NCI-H82 treated with DMSO at 0.1 percent for 48 hours (cell line): ENCODE data around the gene SCLT1.
"Not testable (repeated sequence)": the region's sequence is repeated elsewhere in the genome, so short reads cannot be mapped to it uniquely, and the experiment has no call there.

Experiments used
- DNase-seq: peaks from one replicate; lab custom pipeline; 2025; ENCODE audit not compliant: unreplicated experiment; lab: John Stamatoyannopoulos, UW

Gene SCLT1

DNA sequence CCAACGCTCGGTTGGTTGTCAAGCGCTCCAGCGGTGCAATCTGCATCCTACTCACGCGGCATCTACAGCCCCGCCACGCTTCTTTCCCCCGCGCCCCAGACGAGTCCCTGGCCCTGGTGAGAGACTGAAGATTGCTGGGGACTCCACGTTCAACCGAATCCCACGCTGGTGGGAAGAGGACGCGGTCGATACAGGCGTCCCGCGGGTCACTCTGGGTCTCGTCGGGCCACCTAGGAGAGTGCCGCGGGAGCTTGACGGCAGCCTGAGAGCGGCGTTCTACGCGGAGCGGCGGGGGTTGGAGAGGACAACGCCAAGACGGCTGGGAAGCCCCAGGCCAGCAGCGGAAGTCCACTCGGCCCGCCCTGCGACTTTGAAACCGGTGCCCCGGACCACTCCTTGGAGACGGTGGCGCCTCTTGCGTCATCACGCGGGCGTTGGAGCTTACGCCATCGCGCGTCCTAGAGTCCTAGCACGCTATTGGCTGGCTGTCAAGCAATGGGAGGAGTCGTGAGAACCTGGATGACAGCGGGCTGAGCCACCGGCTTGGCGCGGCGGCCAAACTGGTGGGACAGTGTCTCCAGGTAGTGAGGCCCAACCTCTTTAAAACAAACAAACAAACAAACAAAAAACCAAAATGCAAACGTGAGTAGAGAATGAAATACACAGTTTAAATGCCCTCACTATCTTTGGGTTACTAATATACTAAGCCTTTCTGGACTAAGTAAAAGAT lies at the start of gene SCLT1:
Gene SCLT1, minus strand, starts transcription at position 349 of the 730 bp plus-strand sequence. CDS start 436 bp downstream, outside the sequence.
- DNase-seq, result peak; percentile 77

DNA sequence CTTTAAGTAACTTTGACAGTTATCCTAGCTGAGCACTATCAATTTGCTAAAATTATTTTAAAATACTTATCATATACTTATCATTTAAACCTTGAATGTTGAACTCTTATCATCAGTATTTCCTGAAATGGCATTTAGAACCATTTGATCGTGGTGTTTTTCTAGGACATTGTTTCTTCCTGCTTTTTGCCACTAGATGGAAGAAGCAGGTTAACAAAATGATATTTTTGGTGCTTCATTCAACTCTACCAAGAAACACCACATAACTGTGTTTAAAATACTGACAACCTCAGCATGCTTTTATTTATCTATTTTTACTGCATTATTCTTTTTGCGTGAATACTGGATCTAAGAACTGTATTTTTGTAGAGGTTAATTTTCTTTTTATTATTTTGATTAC lies 47.2 kb upstream of the SCLT1 start:
- DNase-seq, result no peak

- no peak for DNase-seq
These were observed 45.6 kb upstream of the SCLT1 start for GRCh38 chr4:129138810-129139496.

DNA sequence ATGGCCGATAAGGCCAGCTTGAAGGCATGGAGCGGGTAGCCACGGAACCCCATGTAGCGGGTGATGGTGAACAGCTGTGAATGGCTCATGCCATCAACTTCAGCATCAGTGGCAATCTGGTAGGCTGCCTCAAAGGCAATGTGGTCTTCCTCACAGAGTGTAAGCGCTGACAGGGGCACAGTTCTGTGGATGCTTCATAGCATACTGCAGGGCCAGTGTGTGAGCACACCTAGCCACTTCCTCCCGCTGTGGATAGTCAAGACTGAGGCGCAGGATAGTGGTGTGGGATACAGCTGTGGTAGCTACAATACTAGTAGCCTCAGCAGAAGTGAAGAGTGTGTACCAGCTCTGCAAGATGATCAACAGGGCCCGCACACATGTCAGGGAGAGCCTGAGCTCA lies 43.1 kb upstream of the SCLT1 start:
- no peak for DNase-seq

- DNase-seq, result no peak
These were observed 38.0 kb upstream of the SCLT1 start for GRCh38 chr4:129131343-129131742.

DNA sequence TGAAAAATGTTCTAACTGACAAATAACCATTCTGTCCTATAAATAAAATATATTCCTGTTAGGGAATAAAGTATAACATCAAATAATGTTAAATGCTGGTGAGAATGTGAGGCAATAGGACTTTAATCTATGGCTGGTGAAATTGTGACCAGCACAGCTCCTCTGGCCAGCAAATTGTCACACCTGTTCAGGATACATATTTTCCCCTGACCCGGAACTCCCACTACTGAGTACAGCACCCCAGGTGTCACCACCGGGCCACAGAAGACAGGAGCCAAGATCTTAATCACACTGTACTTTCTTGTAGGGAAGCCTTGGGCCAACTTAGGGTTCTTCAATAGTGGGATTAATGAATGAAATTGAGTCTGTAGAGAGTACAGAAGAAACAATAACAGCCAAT lies 35.8 kb upstream of the SCLT1 start:
- no peak for DNase-seq

DNA sequence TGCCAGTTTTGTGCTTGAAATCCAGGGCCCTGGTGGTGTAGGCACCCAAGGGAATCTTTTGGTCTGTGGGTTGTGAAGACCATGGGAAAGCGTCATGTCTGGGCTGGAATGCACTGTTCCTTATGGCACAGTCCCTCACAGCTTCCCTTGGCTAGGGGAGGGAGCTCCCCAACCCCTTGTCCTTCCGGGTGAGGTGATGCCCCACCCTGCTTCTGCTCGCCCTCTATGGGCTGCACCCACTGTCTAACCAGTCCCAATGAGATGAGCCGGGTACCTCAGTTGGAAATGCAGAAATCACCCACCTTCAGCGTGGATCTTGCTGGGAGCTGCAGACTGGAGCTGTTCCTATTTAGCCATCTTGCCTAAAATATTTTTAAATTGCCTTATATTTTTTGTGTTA lies 33.3 kb upstream of the SCLT1 start:
- DNase-seq, result not testable (repeated sequence)

DNA sequence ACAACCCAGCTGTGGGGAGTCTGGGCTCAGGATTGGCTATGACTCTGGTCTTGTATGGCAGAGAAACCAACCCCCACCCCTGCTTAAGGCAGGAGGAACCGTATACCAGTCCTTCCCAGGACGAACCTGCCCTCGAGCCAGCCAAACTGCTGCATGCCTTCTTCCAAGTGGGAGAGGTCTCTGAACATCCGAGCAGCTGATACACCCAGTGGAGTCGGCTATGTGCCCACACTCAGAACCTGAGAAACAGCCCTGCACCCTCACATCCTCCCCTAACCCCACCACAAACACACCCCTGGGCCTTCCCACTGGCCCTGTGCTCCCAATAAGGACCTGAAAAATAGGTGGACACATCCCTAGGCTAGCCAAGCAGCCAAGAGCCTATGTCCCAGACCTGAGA lies 24.4 kb upstream of the SCLT1 start:
- no peak for DNase-seq

- no peak for DNase-seq
These were observed 20.6 kb upstream of the SCLT1 start for GRCh38 chr4:129113919-129114318.

DNA sequence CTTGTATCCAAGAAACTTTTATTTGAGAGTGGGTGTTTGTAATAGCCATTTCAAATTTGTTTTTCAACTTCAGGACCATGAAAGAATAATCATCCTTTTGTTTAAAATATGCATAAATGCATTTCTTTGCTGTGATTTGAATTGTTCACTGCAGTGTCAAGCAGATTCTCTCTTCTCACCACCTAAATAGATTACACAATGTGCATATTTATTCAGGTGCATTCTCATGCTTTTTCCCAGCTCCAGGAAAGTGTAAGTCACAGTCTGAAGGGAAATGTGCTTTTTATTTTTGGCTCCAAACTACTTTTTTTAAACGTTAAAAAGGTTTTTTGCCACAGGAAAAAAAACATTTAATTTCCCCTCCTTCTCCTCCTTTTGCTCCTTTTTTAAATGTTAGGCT lies 20.1 kb upstream of the SCLT1 start:
- DNase-seq, result no peak

- DNase-seq, result no peak
These were observed 18.6 kb upstream of the SCLT1 start for GRCh38 chr4:129111919-129112318.

DNA sequence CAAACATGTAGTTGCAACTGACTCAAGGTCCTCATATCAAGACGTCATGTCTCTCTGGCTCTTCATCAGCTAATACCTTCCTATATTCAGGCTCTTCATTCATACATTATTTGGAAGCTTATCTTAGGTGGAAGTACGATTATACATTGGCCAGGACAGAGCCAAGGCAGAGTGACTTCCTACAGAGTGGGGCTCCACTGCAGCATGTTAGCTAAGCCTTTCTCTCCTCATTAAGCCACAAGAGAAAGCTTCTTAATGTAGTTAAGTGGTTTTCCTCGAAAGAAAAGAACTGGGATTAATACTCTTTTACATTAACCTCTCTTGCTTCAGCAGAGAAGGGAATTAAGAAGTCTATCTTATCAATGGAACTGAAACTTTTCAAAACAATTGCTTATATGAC lies 17.6 kb upstream of the SCLT1 start:
- peak; percentile 81 for DNase-seq

- no peak for DNase-seq
These were observed 16.9 kb upstream of the SCLT1 start for GRCh38 chr4:129109965-129110824.

DNA sequence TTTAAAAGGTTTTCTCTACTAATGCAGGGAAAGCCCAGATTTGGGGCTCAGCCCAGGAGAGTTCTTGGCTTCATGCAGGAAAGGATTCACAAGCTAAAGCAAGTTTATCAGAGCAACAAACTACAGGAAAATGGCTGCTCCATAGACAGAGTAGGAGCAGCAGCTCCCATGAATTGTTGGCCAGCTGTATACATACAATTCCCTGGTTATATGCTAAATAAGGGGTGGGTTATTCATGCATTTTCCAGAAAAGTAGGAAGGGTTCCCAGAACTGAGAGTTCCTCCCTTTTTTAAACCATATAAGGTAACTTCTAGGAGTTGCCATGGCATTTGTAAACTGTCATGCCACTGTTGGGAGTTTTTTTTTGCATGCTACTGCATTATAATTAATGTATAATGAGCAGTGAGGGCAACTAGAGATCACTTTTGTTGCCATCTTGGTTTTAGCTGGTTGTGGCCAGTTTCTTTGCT lies 5.2 kb upstream of the SCLT1 start:
- DNase-seq, result no peak

DNA sequence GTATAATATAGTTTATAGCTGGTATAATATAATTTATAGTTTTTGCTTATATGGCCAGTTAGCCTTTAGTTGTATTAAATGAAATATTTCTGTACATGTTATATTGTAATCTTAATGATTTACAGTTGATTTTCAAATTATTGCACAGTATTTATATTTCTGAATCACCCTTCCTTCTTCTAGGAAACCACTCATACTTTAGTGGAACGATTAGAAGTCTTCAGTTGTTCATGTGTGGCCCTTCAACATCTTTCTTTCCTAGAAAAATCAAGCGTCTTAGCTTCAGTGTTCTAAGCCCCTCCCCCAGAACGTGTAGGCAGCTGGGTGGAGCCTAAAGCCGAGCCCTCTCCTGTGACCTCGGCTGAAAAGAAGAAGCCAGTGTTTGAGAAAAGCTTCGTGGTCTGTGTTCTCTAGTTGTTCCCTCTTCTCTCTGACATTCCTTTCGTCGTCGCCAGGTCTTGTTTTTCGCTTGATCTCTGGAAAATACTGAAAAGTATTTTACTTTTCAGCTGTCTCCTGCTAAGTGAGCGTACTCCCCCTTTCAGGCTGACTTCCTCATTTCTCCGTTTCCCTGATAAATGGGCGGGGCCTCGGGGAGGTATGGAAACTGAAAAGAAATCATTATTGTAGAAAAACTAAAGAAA lies 2.6 kb upstream of the SCLT1 start, which contains the start of gene C4orf33:
Gene C4orf33, plus strand, starts transcription at position 342 of the 644 bp plus-strand sequence. CDS start 6,459 bp downstream, outside the sequence.
- no peak for DNase-seq

- no peak for DNase-seq
These were observed 1.0 kb upstream of the SCLT1 start for GRCh38 chr4:129094347-129094746.

- DNase-seq, result no peak
These were observed 628 bp downstream of the SCLT1 start for GRCh38 chr4:129092631-129093190.

DNA sequence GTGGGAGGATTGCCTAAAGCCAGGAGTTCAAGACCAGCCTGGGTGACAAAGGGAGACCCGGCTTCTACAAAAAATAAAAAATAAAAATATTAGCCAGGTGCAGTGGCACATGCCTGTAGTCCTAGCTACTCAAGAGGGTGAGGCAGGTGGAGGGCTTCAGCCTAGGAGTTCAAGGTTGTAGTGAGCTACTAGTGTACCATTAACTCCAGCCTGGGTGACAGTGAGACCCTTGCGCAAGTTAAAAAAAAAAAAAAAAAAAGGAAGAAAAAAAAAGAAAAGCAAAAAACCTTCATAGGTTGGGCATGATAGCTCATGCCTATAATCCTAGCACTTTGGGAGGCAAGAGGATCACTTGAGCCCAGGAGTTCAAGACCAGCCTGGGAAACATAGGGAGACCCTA lies 5.8 kb downstream of the SCLT1 start:
- DNase-seq, result no peak

DNA sequence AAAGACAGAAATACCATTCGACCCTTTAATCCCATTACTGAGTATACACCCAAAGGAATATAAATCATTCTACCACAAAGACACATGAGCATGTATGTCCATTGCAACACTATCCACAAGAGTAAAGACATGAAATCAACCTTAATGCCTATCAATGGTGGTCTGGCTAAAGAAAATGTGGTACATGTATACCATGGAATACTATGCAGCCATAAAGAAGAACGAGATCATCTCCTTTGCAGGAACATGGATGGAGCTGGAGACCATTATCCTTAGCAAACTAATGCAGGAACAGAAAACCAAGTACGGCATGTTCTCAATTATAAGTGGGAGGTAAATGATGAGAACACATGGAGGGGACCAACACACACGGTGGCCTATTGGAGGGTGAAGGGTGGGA lies 7.9 kb downstream of the SCLT1 start:
- no peak for DNase-seq

GRCh38 chr4:129082302-129082701 lies 11.0 kb downstream of the SCLT1 start:
- no peak for DNase-seq

- DNase-seq, result no peak
These were observed 13.2 kb downstream of the SCLT1 start for GRCh38 chr4:129080129-129080528.
